GM12878 (cell line): ENCODE data around the gene LMAN2. TPM values are rescaled to one million over a fixed set of nuclear protein-coding genes. Genes with fewer than 3 reads are reported as not detected.

Experiments
- ASH2L ChIP-seq: fragments of 300-600, 200-600 bp; sonication (generic); IDR thresholded peaks from 2 replicates; pipeline ENCODE4 v1.6.1; 2017; ENCODE audit warnings: low read depth, mild to moderate bottlenecking, borderline replicate concordance
- BACH1 ChIP-seq: fragments of 450-650 bp; IDR thresholded peaks from 2 replicates; pipeline ENCODE4 v1.6.1; 2017; ENCODE audit warnings: mild to moderate bottlenecking, borderline replicate concordance
- BCL11A ChIP-seq: IDR thresholded peaks from 2 replicates; pipeline ENCODE4 v1.6.1; 2011; ENCODE audit warnings: low read depth, low read length
- EP300 ChIP-seq, 2 experiments: fragments of 150-350 bp in 1 of 2; IDR thresholded peaks; 2 replicates each; pipeline ENCODE4 v1.6.1; 2011 to 2012; ENCODE audit warnings: low read depth in 2 of 2, low read length in 2 of 2, borderline replicate concordance in 1 of 2, improper control_type of control experiment in 1 of 2, inconsistent platforms in 1 of 2; ENCODE audit not compliant: control insufficient read depth in 1 of 2
- FOXM1 ChIP-seq: IDR thresholded peaks from 2 replicates; pipeline ENCODE4 v1.6.1; 2012; ENCODE audit warnings: low read depth, mild to moderate bottlenecking, inconsistent platforms, low read length, moderate library complexity
- HCFC1 ChIP-seq: fragments of 150-350 bp; IDR thresholded peaks from 2 replicates; pipeline ENCODE4 v1.6.1; 2014; ENCODE audit warnings: low read length
- IKZF2 ChIP-seq, 2 experiments: fragments of 450-650 bp; IDR thresholded peaks; 2 replicates each; pipeline ENCODE4 v1.6.1; 2017; ENCODE audit warnings: mild to moderate bottlenecking in 2 of 2, moderate library complexity in 2 of 2
- IRF4 ChIP-seq: IDR thresholded peaks from 2 replicates; pipeline ENCODE4 v1.6.1; 2011; ENCODE audit warnings: low read depth, low read length
- MEF2A ChIP-seq: IDR thresholded peaks from 2 replicates; pipeline ENCODE4 v1.6.1; 2011; ENCODE audit warnings: low read depth, mild to moderate bottlenecking, low read length, moderate library complexity; ENCODE audit not compliant: insufficient read depth
- MTA3 ChIP-seq: IDR thresholded peaks from 2 replicates; pipeline ENCODE4 v1.6.1; 2012; ENCODE audit warnings: low read length, inconsistent platforms, borderline replicate concordance
- MYB ChIP-seq: fragments of 150-350 bp; IDR thresholded peaks from 2 replicates; pipeline ENCODE4 v1.6.1; 2014; ENCODE audit warnings: mild to moderate bottlenecking, low read depth, low read length, borderline replicate concordance
- MYC ChIP-seq: IDR thresholded peaks from 2 replicates; pipeline ENCODE4 v1.6.1; 2011; ENCODE audit warnings: mild to moderate bottlenecking, low read length, moderate library complexity, inconsistent platforms; ENCODE audit not compliant: insufficient read depth, insufficient replicate concordance, insufficient read length, severe bottlenecking
- RELA ChIP-seq: fragments of 450-650 bp; IDR thresholded peaks from 2 replicates; pipeline ENCODE4 v1.8.0; 2014; ENCODE audit warnings: borderline replicate concordance; ENCODE audit not compliant: partially characterized antibody
- SMAD1 ChIP-seq: fragments of 450-650 bp; IDR thresholded peaks from 2 replicates; pipeline ENCODE4 v1.6.1; 2018; ENCODE audit warnings: mild to moderate bottlenecking, low read depth; ENCODE audit not compliant: partially characterized antibody
- SREBF1 ChIP-seq: IDR thresholded peaks from 2 replicates; pipeline ENCODE4 v1.6.1; 2012; ENCODE audit warnings: mild to moderate bottlenecking, low read length
- TARDBP ChIP-seq: IDR thresholded peaks from 2 replicates; pipeline ENCODE4 v1.6.1; 2016; ENCODE audit warnings: borderline replicate concordance
- TCF12 ChIP-seq: IDR thresholded peaks from 2 replicates; pipeline ENCODE4 v1.6.1; 2011; ENCODE audit warnings: low read depth, mild to moderate bottlenecking, low read length
- TCF7 ChIP-seq: IDR thresholded peaks from 2 replicates; pipeline ENCODE4 v1.6.1; 2014; ENCODE audit warnings: antibody characterized with exemption, borderline replicate concordance
- YBX1 ChIP-seq: fragments of 450-650 bp; IDR thresholded peaks from 2 replicates; pipeline ENCODE4 v1.6.1; 2016; ENCODE audit warnings: antibody characterized with exemption
- ZNF207 ChIP-seq: fragments of 450-650 bp; IDR thresholded peaks from 2 replicates; pipeline ENCODE4 v1.6.1; 2014; ENCODE audit warnings: antibody characterized with exemption, mild to moderate bottlenecking, borderline replicate concordance
- ZSCAN29 ChIP-seq: fragments of 450-650 bp; IDR thresholded peaks from 2 replicates; pipeline ENCODE4 v1.6.1; 2017; ENCODE audit warnings: mild to moderate bottlenecking, moderate library complexity
- polyA plus RNA-seq, 11 experiments: library from polyadenylated mRNA; depleted of rRNA in 4 of 11; unstranded in 6 of 11; stranded (reverse) in 5 of 11; fragments of >200 nt; fragmentation: Nextera tagmentation in 4 of 11; fragmentation: Illumina TruSeq in 1 of 11; extraction: Ambion mirVana in 4 of 11; extraction: Trizol in 1 of 11; gene quantifications; 1 replicate in 1 of 11; 2 replicates in 10 of 11; pipeline versions ENCODE4 v1.2.1 to v1.2.3, GENCODE V29; 2011 to 2016; ENCODE audit warnings: inconsistent platforms in 2 of 11, missing spikeins in 2 of 11, low read depth in 1 of 11
- total RNA-seq, 4 experiments: library from RNA; depleted of rRNA in 3 of 4; stranded (reverse); fragments of >200 nt in 3 of 4; fragmentation: Illumina TruSeq in 1 of 4; extraction: Trizol in 1 of 4; gene quantifications; 2 replicates each; pipeline versions ENCODE4 v1.2.1 to v1.2.3, GENCODE V29; 2013 to 2021
- TF ChIP-seq, protein P1 (sequence below): IDR thresholded peaks from 2 replicates; pipeline ENCODE4 v1.6.1; 2011; ENCODE audit warnings: mild to moderate bottlenecking, low read depth, low read length, moderate library complexity; ENCODE audit not compliant: insufficient replicate concordance
- TF ChIP-seq, protein P2 (sequence below): fragments of 150-350 bp; IDR thresholded peaks from 2 replicates; pipeline ENCODE4 v1.6.1; 2014; ENCODE audit warnings: mild to moderate bottlenecking, low read depth, low read length
- TF ChIP-seq, protein P3 (sequence below): IDR thresholded peaks from 2 replicates; pipeline ENCODE4 v1.6.1; 2012; ENCODE audit warnings: low read depth, low read length, improper control_type of control experiment
- TF ChIP-seq, protein P4 (sequence below): fragments of 150-350 bp; IDR thresholded peaks from 2 replicates; pipeline ENCODE4 v1.6.1; 2016; ENCODE audit warnings: low read depth, low read length

Gene LMAN2
- total and polyA plus RNA-seq, 10 of the 15 experiments (the other 5 are each of a cell fraction or from before 2014, with no cell fraction given) = 2.4 to 264 (median 147) TPM

DNA sequence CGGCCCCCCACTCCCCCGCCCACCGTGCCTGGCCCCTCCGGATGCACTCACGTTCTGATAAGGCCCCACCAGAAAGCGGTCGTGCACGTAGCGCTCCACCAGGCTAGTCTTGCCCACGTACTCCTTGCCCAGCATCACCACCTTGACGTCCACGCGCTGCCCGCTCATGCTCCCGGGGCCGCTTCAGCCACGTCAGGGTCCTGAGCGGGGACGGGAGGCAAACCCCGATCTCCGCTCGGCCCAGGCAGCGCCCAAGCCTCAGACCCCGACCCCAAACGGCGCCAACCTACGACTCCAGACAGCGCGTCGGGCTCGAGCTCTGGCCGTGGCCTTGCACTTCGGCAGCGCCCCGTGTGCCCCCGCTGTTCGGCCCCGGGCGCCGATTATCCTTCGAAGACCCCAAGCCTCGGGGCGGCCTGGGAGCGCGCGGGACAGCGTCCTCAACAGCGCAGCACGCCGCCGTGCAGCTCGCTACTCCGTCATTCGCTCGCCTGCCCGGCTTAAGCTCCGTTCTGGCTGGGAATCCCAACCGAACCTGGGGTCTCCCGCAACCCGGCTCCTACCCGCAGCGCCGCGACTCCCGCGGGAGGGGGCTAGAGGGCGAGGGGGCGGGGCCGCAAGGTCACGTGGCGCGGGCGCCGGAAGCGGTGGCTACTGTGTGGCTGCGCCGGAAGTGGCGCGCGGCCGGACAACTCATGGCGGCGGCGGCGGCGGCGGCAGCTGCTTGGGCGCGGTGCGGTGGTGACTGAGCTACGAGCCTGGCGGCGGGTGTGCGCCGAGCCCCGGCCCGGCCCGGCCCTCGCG lies 48.1 kb downstream of the LMAN2 start, which contains the start of the genes PRELID1 and RAB24 (continued):
- TF ChIP-seq ZNF207 (no peak), BACH1 (peak; percentile 63; the same call in 1 of the 2 replicates), FOXM1 (no peak), MEF2A (no peak), TCF12 (no peak), ASH2L (no peak; the same call in 1 of the 2 replicates), MYC (no peak), MYB (no peak), SMAD1 (no peak), ZSCAN29 (peak; percentile 13; the same call in 1 of the 2 replicates), IRF4 (no peak), TARDBP (no peak), IKZF2 (IDR thresholded peaks at IDR 0.05) (no peak; a peak in 1 of 4 replicates), BCL11A (no peak), HCFC1 (peak; percentile 38; the same call in 1 of the 2 replicates), EP300 (IDR thresholded peaks at IDR 0.05; ENCODE audit: borderline replicate concordance in 1 of 2, control insufficient read depth in 1 of 2, low read depth in 2 of 2, low read length in 2 of 2) (no peak), TCF7 (no peak), SREBF1 (no peak), YBX1 (no peak), MTA3 (no peak), RELA (no peak)
- TF ChIP-seq, protein P1, sequence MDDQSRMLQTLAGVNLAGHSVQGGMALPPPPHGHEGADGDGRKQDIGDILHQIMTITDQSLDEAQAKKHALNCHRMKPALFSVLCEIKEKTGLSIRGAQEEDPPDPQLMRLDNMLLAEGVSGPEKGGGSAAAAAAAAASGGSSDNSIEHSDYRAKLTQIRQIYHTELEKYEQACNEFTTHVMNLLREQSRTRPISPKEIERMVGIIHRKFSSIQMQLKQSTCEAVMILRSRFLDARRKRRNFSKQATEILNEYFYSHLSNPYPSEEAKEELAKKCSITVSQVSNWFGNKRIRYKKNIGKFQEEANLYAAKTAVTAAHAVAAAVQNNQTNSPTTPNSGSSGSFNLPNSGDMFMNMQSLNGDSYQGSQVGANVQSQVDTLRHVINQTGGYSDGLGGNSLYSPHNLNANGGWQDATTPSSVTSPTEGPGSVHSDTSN = no peak
- TF ChIP-seq, protein P2, sequence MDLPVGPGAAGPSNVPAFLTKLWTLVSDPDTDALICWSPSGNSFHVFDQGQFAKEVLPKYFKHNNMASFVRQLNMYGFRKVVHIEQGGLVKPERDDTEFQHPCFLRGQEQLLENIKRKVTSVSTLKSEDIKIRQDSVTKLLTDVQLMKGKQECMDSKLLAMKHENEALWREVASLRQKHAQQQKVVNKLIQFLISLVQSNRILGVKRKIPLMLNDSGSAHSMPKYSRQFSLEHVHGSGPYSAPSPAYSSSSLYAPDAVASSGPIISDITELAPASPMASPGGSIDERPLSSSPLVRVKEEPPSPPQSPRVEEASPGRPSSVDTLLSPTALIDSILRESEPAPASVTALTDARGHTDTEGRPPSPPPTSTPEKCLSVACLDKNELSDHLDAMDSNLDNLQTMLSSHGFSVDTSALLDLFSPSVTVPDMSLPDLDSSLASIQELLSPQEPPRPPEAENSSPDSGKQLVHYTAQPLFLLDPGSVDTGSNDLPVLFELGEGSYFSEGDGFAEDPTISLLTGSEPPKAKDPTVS = no peak
- TF ChIP-seq, protein P3, sequence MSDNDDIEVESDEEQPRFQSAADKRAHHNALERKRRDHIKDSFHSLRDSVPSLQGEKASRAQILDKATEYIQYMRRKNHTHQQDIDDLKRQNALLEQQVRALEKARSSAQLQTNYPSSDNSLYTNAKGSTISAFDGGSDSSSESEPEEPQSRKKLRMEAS = peak; percentile 90
- TF ChIP-seq, protein P4, sequence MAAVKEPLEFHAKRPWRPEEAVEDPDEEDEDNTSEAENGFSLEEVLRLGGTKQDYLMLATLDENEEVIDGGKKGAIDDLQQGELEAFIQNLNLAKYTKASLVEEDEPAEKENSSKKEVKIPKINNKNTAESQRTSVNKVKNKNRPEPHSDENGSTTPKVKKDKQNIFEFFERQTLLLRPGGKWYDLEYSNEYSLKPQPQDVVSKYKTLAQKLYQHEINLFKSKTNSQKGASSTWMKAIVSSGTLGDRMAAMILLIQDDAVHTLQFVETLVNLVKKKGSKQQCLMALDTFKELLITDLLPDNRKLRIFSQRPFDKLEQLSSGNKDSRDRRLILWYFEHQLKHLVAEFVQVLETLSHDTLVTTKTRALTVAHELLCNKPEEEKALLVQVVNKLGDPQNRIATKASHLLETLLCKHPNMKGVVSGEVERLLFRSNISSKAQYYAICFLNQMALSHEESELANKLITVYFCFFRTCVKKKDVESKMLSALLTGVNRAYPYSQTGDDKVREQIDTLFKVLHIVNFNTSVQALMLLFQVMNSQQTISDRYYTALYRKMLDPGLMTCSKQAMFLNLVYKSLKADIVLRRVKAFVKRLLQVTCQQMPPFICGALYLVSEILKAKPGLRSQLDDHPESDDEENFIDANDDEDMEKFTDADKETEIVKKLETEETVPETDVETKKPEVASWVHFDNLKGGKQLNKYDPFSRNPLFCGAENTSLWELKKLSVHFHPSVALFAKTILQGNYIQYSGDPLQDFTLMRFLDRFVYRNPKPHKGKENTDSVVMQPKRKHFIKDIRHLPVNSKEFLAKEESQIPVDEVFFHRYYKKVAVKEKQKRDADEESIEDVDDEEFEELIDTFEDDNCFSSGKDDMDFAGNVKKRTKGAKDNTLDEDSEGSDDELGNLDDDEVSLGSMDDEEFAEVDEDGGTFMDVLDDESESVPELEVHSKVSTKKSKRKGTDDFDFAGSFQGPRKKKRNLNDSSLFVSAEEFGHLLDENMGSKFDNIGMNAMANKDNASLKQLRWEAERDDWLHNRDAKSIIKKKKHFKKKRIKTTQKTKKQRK = no peak
